GM19397 (cell line): ENCODE data around the gene LMOD1.
"Not testable (repeated sequence)": the region's sequence is repeated elsewhere in the genome, so short reads cannot be mapped to it uniquely, and the experiment has no call there.

ENCODE experiments used
- ATAC-seq: cut with Tn5 transposase; IDR thresholded peaks from one replicate; pipeline ENCODE4 v1.9.1; 2021; ENCODE audit warnings: mild to moderate bottlenecking, moderate library complexity; ENCODE audit not compliant: unreplicated experiment

The LMOD1 gene

DNA sequence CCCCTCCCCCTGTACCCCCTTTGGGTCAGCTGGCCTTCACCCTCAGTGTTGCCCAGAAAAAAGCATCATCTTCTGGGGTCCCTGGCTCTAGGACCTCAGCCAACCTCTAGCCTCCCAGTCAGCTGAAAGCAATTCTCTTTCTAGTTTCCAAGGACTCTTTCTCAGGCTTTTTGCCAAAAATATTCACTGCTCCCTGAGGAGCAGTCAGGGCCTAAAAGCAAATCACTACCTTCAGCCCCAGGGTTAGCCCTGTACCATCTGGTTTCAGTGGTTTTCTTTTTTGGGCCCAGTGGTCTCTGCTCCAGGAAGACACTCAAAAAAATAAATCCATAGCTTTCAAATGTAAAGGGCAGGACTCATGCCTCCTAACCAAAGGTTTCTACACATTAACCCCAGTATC lies 3.1 kb upstream of the LMOD1 start:
- ATAC-seq, result no peak

DNA sequence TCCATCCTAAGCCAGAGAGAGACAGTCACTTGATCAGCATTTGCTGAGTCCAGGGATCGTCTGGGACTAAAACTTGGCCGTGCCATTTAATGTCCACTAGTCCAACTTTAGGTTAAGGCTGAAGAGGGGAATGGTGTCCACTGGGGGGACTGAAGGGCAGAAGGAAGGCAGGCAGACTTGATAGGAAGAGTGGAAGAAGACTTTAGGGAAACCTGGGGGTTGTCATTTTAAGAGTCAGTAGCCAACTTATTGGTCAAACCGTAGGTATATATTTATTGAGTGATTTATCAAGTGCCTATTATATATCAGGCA lies 1.3 kb upstream of the LMOD1 start:
- no peak for ATAC-seq

- ATAC-seq, result no peak
These were observed 505 bp downstream of the LMOD1 start for GRCh38 chr1:201945863-201946223.

DNA sequence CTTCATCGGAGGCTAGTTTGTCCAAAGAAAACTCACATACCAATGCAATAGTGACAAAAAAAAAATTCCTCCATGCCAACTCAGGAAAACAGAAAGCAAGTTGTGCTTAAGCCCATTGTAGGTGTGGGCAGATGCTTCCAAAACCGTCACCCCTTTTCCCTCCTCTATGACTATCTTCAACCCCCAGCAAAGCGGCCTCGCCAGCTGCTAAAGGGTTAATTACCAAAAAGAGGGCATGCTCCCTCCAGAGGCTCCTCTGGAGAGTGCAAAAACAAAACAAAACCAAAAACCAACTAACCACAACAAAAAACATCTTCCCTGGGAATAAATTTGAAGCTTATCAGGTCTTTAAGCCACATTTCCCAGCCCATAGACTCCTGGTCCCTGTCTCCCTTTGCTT lies 1.2 kb downstream of the LMOD1 start:
- no peak for ATAC-seq

GRCh38 chr1:201944639-201945038 lies 1.7 kb downstream of the LMOD1 start:
- ATAC-seq, result no peak

DNA sequence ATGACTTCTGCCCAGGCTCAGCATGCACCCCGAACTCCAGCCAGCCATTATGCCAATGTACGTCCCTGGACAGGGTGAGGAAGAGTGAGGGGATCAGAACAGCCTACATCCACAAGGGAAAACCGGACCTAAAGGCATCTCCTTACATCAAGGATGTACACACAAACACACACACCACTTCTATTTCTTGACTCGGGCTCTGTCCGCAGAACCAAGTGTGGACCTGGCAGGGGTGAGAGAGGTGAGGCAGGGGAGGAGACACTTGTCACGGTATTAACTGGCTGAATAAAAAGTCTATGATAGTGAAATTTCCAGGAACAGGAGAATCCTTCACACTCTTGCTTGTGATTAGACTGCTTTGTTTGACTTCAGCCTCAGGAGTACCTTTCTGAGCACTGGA lies 2.3 kb downstream of the LMOD1 start:
- no peak for ATAC-seq

DNA sequence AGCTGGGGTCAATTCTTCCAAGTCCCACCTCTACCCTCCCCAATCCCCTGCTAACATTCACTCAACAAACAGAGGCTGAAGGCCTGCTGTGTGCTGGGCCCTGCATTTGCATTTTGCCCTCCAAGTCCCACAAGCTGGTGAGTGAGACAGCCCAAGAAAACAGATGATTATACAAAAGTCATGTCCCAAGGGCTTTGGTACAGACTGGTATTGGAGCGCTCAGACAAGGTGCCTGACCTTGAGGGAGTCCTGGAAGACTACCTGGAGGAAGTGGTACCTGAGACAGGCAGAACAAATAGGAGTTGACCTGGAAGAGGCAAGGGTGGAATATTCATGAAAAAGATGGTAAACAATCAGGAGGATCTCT lies 4.2 kb downstream of the LMOD1 start:
- ATAC-seq, result no peak

DNA sequence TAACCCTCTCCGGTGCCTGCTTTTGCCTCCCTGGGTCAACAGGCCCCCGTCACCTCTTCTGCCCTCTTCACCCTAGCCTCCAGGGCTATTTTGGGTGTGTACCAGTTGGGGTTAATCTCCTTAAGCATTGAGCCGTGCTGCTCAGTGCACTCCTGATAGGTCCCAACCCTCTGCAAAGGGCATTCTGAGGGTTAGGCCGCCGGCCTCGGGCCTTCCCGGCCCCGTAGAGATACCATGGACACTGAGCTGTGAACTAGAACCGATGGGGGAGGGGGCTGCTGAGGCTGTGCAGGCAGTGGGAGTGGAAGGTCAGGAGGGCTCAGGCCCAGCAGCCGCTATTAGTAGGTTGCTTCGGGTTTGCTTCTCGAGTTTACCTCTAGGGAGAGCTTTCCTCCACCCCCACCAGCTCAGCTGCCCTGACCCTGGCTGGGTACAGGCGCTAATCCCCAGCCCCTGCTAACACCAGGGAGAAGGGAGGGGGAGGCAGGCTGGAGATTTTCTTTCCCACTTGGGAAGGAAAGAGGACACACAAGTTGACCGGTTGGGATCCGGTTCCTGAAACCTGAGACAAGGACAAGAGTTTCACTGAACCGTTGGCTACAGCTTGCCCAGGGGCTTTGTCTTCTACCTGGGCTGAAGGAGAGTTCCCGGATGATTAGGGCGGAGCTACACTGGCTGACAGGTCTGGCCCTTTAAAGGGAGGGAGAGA lies 4.8 kb downstream of the LMOD1 start:
- no peak for ATAC-seq

GRCh38 chr1:201940316-201940715 lies 6.0 kb downstream of the LMOD1 start:
- ATAC-seq, result not testable (repeated sequence)

DNA sequence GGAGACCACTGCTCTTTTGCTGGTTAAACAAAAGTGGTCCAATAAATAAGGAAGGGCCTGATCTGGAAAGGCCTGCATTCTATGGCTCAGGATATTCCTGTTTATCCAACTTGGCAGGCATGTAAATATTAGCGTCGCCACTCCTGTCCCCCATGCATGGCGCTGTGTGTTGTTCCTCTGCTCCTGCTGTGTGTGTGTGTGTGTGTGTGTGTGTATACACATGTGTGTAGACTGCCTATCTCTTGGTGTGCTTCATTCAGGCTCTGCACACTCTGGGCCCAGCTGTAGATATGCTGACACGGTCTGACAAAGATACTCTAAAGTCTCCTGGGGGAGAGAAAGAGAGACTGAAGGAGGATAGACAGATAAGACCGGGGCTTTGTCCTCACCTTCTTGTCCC lies 6.8 kb downstream of the LMOD1 start:
- ATAC-seq, result no peak

GRCh38 chr1:201939148-201939547 lies 7.2 kb downstream of the LMOD1 start:
- no peak for ATAC-seq

GRCh38 chr1:201938440-201939035 lies 7.8 kb downstream of the LMOD1 start:
- no peak for ATAC-seq

DNA sequence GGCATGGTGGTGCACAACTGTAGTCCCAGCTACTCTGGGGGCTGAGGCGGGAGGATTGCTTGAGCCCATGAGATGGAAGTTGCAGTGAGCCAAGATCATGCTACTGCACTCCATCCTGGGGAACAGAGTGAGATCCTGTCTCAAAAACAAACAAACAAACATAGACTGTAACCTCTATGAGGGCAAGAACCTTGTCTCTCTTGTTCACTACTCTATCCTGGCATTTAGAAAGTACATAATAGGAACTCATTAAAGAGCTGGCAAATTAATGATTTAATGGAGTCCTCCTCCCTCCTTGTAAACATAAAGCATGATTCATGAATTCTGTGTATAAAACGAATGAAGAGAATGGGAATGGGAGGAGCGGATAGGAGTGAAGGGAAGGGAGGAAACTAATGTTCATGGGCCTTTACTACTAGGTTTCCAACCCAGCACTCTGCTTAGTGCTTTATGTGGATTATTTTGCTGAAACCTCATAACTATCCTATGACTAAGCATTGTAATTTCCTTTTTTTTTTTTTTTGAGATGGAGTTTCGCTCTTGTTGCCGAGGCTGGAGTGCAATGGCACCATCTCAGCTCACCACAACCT lies 8.6 kb downstream of the LMOD1 start:
- no peak for ATAC-seq

DNA sequence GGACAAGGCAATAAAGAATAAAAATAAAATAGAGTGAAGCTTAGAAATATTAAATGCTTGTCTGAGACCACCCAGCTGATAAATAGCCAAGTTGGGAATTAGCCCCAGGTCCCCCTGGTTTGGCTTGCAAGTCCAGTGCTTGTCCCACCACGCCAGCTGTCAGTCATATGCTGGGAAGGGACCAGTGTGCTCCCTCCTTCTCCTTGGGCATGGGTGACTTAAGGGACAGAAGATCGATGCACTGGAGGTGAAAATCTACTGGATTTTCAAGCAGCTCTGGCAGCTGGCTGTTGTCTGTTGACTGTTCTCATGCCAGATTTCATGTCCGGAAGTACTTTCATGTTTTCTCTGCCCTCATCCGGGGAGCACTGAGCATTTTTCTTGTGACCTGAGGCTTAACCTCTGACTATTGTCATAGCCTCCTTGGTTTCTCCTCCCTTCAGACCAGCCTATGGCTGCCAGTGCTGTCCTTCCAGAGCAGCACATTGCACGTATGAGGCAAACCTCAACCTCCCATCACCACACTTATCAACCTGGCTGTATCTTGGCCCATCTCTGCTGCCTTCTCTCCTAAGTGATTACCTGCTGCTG lies 12.4 kb downstream of the LMOD1 start:
- no peak for ATAC-seq

GRCh38 chr1:201930803-201931202 lies 15.5 kb downstream of the LMOD1 start:
- no peak for ATAC-seq

GRCh38 chr1:201930137-201930536 lies 16.2 kb downstream of the LMOD1 start:
- no peak for ATAC-seq

- ATAC-seq, result no peak
These were observed 18.1 kb downstream of the LMOD1 start for GRCh38 chr1:201928266-201928665.

DNA sequence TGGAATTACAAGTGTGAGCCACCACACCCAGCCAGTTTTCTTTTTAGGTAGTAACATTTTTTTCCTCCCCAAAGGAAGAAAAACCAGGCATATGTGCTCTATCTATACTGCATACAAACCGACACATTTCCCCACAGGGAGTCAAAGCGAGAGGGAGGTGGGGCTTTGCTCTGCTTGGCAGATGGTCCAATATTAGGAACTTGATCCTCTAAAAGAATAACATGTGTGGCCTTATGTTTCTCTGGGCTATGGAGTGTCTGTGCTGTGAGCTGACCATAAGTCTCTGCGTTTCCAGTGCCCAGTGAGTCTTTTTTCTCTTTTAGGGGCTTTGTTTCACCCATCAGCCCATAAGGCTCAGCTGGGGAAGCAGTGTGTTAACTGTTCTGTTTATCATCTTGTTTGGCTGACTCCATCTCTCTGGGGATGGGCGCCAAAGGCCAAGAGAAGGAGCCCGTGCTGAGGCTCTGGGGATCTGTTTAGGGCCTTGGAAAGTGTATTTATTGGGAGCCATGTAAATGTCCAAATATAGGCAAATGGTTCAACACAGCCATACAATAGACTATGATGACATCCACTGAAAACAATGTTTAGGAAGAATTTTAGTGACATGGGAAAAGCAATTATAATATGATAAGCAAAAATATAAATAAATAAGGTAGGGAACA lies 20.2 kb downstream of the LMOD1 start:
- no peak for ATAC-seq

DNA sequence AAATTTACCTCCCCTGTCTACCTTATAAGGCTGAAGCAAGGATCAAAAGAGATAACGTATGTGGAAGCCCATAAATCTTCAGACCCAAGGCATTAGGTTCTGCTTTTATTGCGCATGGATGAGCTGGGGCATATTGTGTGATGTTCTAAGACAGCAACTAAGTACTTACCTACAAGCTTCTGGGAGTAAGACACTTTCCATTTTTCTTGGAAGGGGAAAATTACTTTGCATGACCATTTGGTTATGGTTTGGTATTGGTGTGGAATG lies 21.1 kb downstream of the LMOD1 start:
- ATAC-seq, result no peak

GRCh38 chr1:201921952-201922558 lies 24.3 kb downstream of the LMOD1 start:
- no peak for ATAC-seq

GRCh38 chr1:201918343-201918742 lies 28.0 kb downstream of the LMOD1 start:
- no peak for ATAC-seq
